Vagina (tissue), 2 donors: ENCODE results near the gene TMTC2.

Source experiments
- CTCF ChIP-seq, 3 experiments: fragments of 450-650 bp in 2 of 3; fragments of 200-600 bp in 1 of 3; sonication (generic) in 1 of 3; IDR thresholded peaks; one replicate each; pipeline ENCODE4 v1.5.1; 2017 to 2019; ENCODE audit warnings: antibody characterized with exemption in 3 of 3, mild to moderate bottlenecking in 2 of 3, moderate library complexity in 2 of 3
- POLR2A ChIP-seq, 2 donors: fragments of 450-650 bp; IDR thresholded peaks; one replicate each; pipeline ENCODE4 v1.6.1; 2017; ENCODE audit warnings: antibody characterized with exemption in 2 of 2, mild to moderate bottlenecking in 2 of 2, moderate library complexity in 2 of 2
- POLR2AphosphoS5 ChIP-seq, 2 donors: sonication (generic); formaldehyde crosslinking; IDR thresholded peaks; one replicate each; pipeline ENCODE4 v1.9.0; 2017; ENCODE audit warnings: antibody characterized with exemption in 2 of 2, mild to moderate bottlenecking in 2 of 2, low read depth in 1 of 2; ENCODE audit not compliant: insufficient read depth in 1 of 2

DNA sequence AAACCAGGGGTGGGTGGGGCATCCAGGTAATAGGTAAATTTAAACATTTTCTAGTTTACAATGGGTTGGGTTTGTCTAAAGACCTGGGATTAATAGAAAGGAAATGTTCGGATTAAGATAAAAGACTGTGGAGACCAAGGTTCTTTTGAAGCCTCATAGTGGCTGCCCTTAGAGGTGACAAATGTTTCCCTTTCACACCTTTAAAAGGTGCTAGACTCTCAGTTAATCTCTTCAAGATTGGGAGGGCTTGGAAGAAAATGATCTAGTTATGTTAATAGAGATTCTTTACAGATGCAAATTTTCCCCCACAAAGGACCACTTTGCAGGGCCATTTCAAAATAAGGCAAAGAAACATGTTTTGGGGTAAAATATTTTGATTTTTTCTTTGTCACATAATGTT, 39.0 kb downstream of the TMTC2 start:
- TF ChIP-seq POLR2AphosphoS5 (IDR thresholded peaks at IDR 0.05; ENCODE audit: insufficient read depth in 1 of 2, low read depth in 1 of 2) (no peak), CTCF (IDR thresholded peaks at IDR 0.05) (no peak), POLR2A (IDR thresholded peaks at IDR 0.05) (no peak)
